ENCODE measurements around the gene CNTNAP5.

GRCh38 chr2:124186801-124187200 lies 161.7 kb downstream of the CNTNAP5 start:
- TF ChIP-seq CTCF (IDR thresholded peaks at IDR 0.05; ENCODE audit: poor library complexity), result no peak
- TF ChIP-seq EZH2phosphoT487 (IDR thresholded peaks at IDR 0.05; ENCODE audit: low read depth, severe bottlenecking, unreplicated experiment), result no peak
